IMR-90 (cell line): Measurements from ENCODE around the gene CATSPERZ. TPM values are rescaled to one million over a fixed set of nuclear protein-coding genes. Genes with fewer than 3 reads are reported as not detected.

Experiments
- ATAC-seq: fragments of 200-7000 bp; cut with Tn5 transposase; 2 replicates; pipeline ENCODE4 v1.9.1; 2020; ENCODE audit warnings: low read depth, mild to moderate bottlenecking, moderate library complexity
- BruUV-seq: library from RNA; stranded (reverse); fragments of 400-500 nt; replicated peaks from 2 replicates; lab custom pipeline; 2021; lab: Mats Ljungman, UMichigan
- CTCF ChIA-PET: fragments of 300-600 bp; formaldehyde crosslinking; extraction: SDS; loops from one replicate; lab custom pipeline; 2021; ENCODE audit warnings: antibody characterized with exemption; lab: Yijun Ruan, JAX
- POLR2A ChIA-PET: fragments of 300-600 bp; sonication (Branson Sonifier 250); formaldehyde crosslinking; loops from one replicate; lab custom pipeline; 2022; ENCODE audit warnings: antibody characterized with exemption; ENCODE audit not compliant: unreplicated experiment; lab: Charles Lee
- DNase-seq: peaks from one replicate; pipeline ENCODE4 v3.0.0; 2013
- H2AFZ ChIP-seq: replicated peaks from 2 replicates; pipeline ENCODE3; 2013; ENCODE audit warnings: low read length, mild to moderate bottlenecking; ENCODE audit not compliant: poor library complexity
- H2AK5ac ChIP-seq: 2 replicates; pipeline ENCODE4 v1.6.1; 2013; ENCODE audit warnings: low read depth, low read length, inconsistent platforms
- H2AK9ac ChIP-seq: replicated peaks from 2 replicates; pipeline ENCODE3; 2013; ENCODE audit warnings: mild to moderate bottlenecking, low read depth, low read length, moderate library complexity; ENCODE audit not compliant: poor library complexity
- H2BK120ac ChIP-seq: 2 replicates; pipeline ENCODE4 v1.6.1; 2013; ENCODE audit warnings: low read depth, low read length, inconsistent platforms
- H2BK15ac ChIP-seq: 3 replicates; pipeline ENCODE4 v1.6.1; 2013; ENCODE audit warnings: low read depth, low read length, inconsistent platforms
- H2BK20ac ChIP-seq: 2 replicates; pipeline ENCODE4 v1.6.1; 2013; ENCODE audit warnings: low read depth, mild to moderate bottlenecking, inconsistent platforms, low read length, moderate library complexity
- H2BK5ac ChIP-seq: 2 replicates; pipeline ENCODE4 v1.6.1; 2013; ENCODE audit warnings: mild to moderate bottlenecking, low read depth, low read length, inconsistent platforms; ENCODE audit not compliant: poor library complexity, severe bottlenecking
- H3K14ac ChIP-seq: replicated peaks from 2 replicates; pipeline ENCODE4 v1.6.1; 2013; ENCODE audit warnings: low read depth, low read length, inconsistent platforms
- H3K18ac ChIP-seq: 2 replicates; pipeline ENCODE4 v1.6.1; 2013; ENCODE audit warnings: low read depth, low read length, control low read depth
- H3K23ac ChIP-seq: 2 replicates; pipeline ENCODE4 v1.6.1; 2013; ENCODE audit warnings: low read depth, low read length, inconsistent platforms
- H3K27ac ChIP-seq: 2 replicates; pipeline ENCODE4 v1.5.1; 2013; ENCODE audit warnings: mild to moderate bottlenecking, control low read depth, low read length; ENCODE audit not compliant: insufficient read depth
- H3K27me3 ChIP-seq: 2 replicates; pipeline ENCODE4 v1.6.1; 2013; ENCODE audit warnings: low read length; ENCODE audit not compliant: control insufficient read depth, insufficient read depth
- H3K36me3 ChIP-seq: 2 replicates; pipeline ENCODE4 v1.6.1; 2013; ENCODE audit warnings: low read length, mixed read lengths; ENCODE audit not compliant: control insufficient read depth, insufficient read depth
- H3K4ac ChIP-seq: 2 replicates; pipeline ENCODE4 v1.6.1; 2013; ENCODE audit warnings: low read depth, low read length, inconsistent platforms
- H3K4me1 ChIP-seq: 2 replicates; pipeline ENCODE4 v1.6.1; 2013; ENCODE audit warnings: low read length, mixed read lengths; ENCODE audit not compliant: control insufficient read depth, insufficient read depth
- H3K4me2 ChIP-seq: 2 replicates; pipeline ENCODE4 v1.6.1; 2013; ENCODE audit warnings: low read depth, mild to moderate bottlenecking, control low read depth, low read length, moderate library complexity
- H3K4me3 ChIP-seq: 2 replicates; pipeline ENCODE4 v1.5.1; 2013; ENCODE audit warnings: low read depth, mild to moderate bottlenecking, control low read depth, low read length, moderate library complexity; ENCODE audit not compliant: insufficient read depth
- H3K56ac ChIP-seq: 2 replicates; pipeline ENCODE4 v1.6.1; 2013; ENCODE audit warnings: low read length, inconsistent platforms; ENCODE audit not compliant: insufficient read depth; ENCODE audit errors: extremely low read depth
- H3K79me1 ChIP-seq, 2 experiments: 2 replicates each; pipeline ENCODE4 v1.6.1; 2013; ENCODE audit warnings: low read length in 2 of 2, inconsistent platforms in 1 of 2, low read depth in 1 of 2
- H3K9ac ChIP-seq: 2 replicates; pipeline ENCODE4 v1.6.1; 2013; ENCODE audit warnings: low read depth, low read length, control low read depth
- H3K9me1 ChIP-seq: 2 replicates; pipeline ENCODE4 v1.6.1; 2013; ENCODE audit warnings: low read length, inconsistent platforms; ENCODE audit not compliant: insufficient read depth
- H3K9me3 ChIP-seq: 2 replicates; pipeline ENCODE4 v1.6.1; 2013; ENCODE audit warnings: low read length; ENCODE audit not compliant: control insufficient read depth, insufficient read depth
- H4K20me1 ChIP-seq: 2 replicates; pipeline ENCODE4 v1.6.1; 2013; ENCODE audit warnings: low read length, inconsistent platforms; ENCODE audit not compliant: insufficient read depth
- H4K5ac ChIP-seq: 2 replicates; pipeline ENCODE4 v1.6.1; 2013; ENCODE audit warnings: mild to moderate bottlenecking, low read depth, low read length, control low read depth
- H4K8ac ChIP-seq, 2 experiments: 2 replicates each; pipeline ENCODE4 v1.6.1; 2013; ENCODE audit warnings: low read depth in 2 of 2, low read length in 2 of 2, control low read depth in 1 of 2, inconsistent platforms in 1 of 2
- H4K91ac ChIP-seq: 2 replicates; pipeline ENCODE4 v1.6.1; 2013; ENCODE audit warnings: low read depth, low read length, inconsistent platforms; ENCODE audit not compliant: insufficient read depth
- CEBPB ChIP-seq: IDR thresholded peaks from 2 replicates; pipeline ENCODE4 v1.6.1; 2012; ENCODE audit warnings: low read depth, low read length, improper control_type of control experiment
- ELK1 ChIP-seq: fragments of 150-350 bp; IDR thresholded peaks from 2 replicates; pipeline ENCODE4 v1.6.1; 2016; ENCODE audit warnings: low read depth, mild to moderate bottlenecking, low read length, moderate library complexity, borderline replicate concordance
- FOS ChIP-seq: fragments of 150-350 bp; IDR thresholded peaks from 2 replicates; pipeline ENCODE4 v1.6.1; 2016; ENCODE audit warnings: low read depth, low read length
- MAFK ChIP-seq: IDR thresholded peaks from 2 replicates; pipeline ENCODE4 v1.6.1; 2012; ENCODE audit warnings: low read depth, low read length, improper control_type of control experiment
- MAZ ChIP-seq: IDR thresholded peaks from 2 replicates; pipeline ENCODE4 v1.6.1; 2012; ENCODE audit warnings: low read depth, mild to moderate bottlenecking, low read length, improper control_type of control experiment, moderate library complexity, borderline replicate concordance
- RAD21 ChIP-seq: IDR thresholded peaks from 2 replicates; pipeline ENCODE4 v1.6.1; 2012; ENCODE audit warnings: low read length, improper control_type of control experiment
- WGBS, 2 experiments: methylation state at CpG; one replicate each; pipeline versions ENCODE4 v1.1.5 to v1.1.7; 2013; ENCODE audit warnings: missing lambda C conversion rate in 2 of 2; ENCODE audit not compliant: insufficient read length in 1 of 2; ENCODE audit errors: extremely low coverage in 2 of 2; 5-methylcytosine and 5-hydroxymethylcytosine counted together
- dilution Hi-C: fragments of 300-500 bp; cut with HindIII; formaldehyde crosslinking; loops from one replicate; pipeline ENCODE4 v1.14.3; 2018; ENCODE audit warnings: low sequenced_read_pairs; ENCODE audit not compliant: unreplicated experiment
- in situ Hi-C: fragments of 300-500 bp; cut with MboI; formaldehyde crosslinking; loops from 3 replicates; pipeline ENCODE4 v1.14.3; 2019; ENCODE audit warnings: low sequenced_read_pairs, inconsistent platforms, mixed read lengths
- intact Hi-C: fragments of 100-400 bp; cut with micrococcal nuclease; formaldehyde crosslinking; loops from 2 replicates; pipeline ENCODE4 v1.10.0; 2022
- polyA plus RNA-seq, 3 experiments: library from polyadenylated mRNA; depleted of rRNA; stranded (reverse); fragments of >200 nt; gene quantifications; 2 replicates each; pipeline ENCODE4 v1.2.3, GENCODE V29; 2012; ENCODE audit warnings: low replicate concordance in 1 of 3
- total RNA-seq: library from RNA; depleted of rRNA; stranded (reverse); fragments of >200 nt; gene quantifications from 2 replicates; pipeline ENCODE4 v1.2.3, GENCODE V29; 2012
- TF ChIP-seq, protein P1 (sequence below): fragments of 150-350 bp; IDR thresholded peaks from 2 replicates; pipeline ENCODE4 v1.6.1; 2017; ENCODE audit warnings: mild to moderate bottlenecking, antibody characterized with exemption, low read length, low read depth
- TF ChIP-seq, protein P2 (sequence below): conservative IDR thresholded peaks from 2 replicates; pipeline ENCODE4 v1.5.1; 2012; ENCODE audit warnings: mild to moderate bottlenecking, low read depth, low read length, improper control_type of control experiment

Gene CATSPERZ
- total and polyA plus RNA-seq, 2 of the 4 experiments (the other 2 are of a cell fraction) = not detected

DNA sequence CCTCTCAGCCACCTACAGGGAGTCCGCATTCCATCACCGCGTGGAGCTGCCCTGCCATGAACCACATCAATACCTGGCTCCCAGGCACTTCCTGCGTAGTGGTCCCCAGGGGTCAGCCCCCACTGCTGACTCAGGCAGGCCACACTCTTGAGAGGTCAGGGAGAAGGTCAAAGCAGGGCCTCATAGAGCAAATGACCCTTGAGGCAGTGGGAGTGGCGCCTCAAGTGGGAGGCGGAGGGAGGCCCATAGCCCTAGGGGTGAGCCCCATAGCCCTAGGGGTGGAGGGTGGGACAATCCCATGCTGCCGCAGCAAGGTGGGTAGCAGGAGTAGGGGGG is 22.7 kb downstream of the CATSPERZ start:
- 0 out of 2 replicates have a peak, but pooled peaks cover 2% of the 10 kb centered on the region for H3K9me3 ChIP-seq
- ATAC-seq (no peak), DNase-seq (no peak)
- H2BK15ac ChIP-seq = no peak overlapping the region
- no peak overlapping the region for H2AFZ ChIP-seq
- POLR2A ChIA-PET = no interaction called here
- H3K36me3 ChIP-seq = peaks cover 22% of the 10 kb centered on the region
- H3K4me3 ChIP-seq = no peak overlapping the region
- no peak overlapping the region for H3K18ac ChIP-seq
- dilution Hi-C loops = no loop called here
- H3K79me1 ChIP-seq = peaks cover 7 to 25% of the 10 kb centered on the region in 2 experiments
- H2BK20ac ChIP-seq = no peak overlapping the region
- no peak overlapping the region for H2AK5ac ChIP-seq
- H4K91ac ChIP-seq = no peak overlapping the region
- in situ Hi-C loops = no loop called here
- H3K23ac ChIP-seq = no peak overlapping the region
- peak overlapping the region; percentile 16 for H2BK5ac ChIP-seq
- no peaks in the 10 kb centered on the region; the same call in 1 of the 2 replicates for H4K20me1 ChIP-seq
- 100% methylated on average over 2 of the region's 7 CpGs; no CpG with 5 or more reads in 1 of the 2 experiments for WGBS, 2 experiments
- H3K4me1 ChIP-seq = peaks cover 10% of the 10 kb centered on the region
- no peak overlapping the region for H4K8ac ChIP-seq
- H3K4ac ChIP-seq = no peak overlapping the region
- H4K5ac ChIP-seq = no peak overlapping the region
- no TSS peak for BruUV-seq
- H3K9ac ChIP-seq = no peak overlapping the region
- H3K4me2 ChIP-seq = no peak overlapping the region
- H3K27me3 ChIP-seq = no peaks in the 10 kb centered on the region; the same call in 1 of the 2 replicates
- no peak overlapping the region for H3K14ac ChIP-seq
- no peak for TF ChIP-seq MAFK
- no peak for TF ChIP-seq MAZ
- no peak for TF ChIP-seq FOS
- TF ChIP-seq, protein P1, sequence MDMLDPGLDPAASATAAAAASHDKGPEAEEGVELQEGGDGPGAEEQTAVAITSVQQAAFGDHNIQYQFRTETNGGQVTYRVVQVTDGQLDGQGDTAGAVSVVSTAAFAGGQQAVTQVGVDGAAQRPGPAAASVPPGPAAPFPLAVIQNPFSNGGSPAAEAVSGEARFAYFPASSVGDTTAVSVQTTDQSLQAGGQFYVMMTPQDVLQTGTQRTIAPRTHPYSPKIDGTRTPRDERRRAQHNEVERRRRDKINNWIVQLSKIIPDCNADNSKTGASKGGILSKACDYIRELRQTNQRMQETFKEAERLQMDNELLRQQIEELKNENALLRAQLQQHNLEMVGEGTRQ = no peak
- no peak for TF ChIP-seq ELK1
- TF ChIP-seq, protein P2, sequence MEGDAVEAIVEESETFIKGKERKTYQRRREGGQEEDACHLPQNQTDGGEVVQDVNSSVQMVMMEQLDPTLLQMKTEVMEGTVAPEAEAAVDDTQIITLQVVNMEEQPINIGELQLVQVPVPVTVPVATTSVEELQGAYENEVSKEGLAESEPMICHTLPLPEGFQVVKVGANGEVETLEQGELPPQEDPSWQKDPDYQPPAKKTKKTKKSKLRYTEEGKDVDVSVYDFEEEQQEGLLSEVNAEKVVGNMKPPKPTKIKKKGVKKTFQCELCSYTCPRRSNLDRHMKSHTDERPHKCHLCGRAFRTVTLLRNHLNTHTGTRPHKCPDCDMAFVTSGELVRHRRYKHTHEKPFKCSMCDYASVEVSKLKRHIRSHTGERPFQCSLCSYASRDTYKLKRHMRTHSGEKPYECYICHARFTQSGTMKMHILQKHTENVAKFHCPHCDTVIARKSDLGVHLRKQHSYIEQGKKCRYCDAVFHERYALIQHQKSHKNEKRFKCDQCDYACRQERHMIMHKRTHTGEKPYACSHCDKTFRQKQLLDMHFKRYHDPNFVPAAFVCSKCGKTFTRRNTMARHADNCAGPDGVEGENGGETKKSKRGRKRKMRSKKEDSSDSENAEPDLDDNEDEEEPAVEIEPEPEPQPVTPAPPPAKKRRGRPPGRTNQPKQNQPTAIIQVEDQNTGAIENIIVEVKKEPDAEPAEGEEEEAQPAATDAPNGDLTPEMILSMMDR = no peak
- no peak for TF ChIP-seq CEBPB
- no peak for TF ChIP-seq RAD21
- H2AK9ac ChIP-seq = peak overlapping the region; percentile 23
- no peak overlapping the region for H2BK120ac ChIP-seq
- H3K9me1 ChIP-seq = peaks cover 14% of the 10 kb centered on the region
- CTCF ChIA-PET = interaction anchor here (1.5 kb wide), 1 partner anchor 9 kb away, joined by 4 read pairs; no protein-coding TSS in a partner anchor
- no peak overlapping the region for H3K56ac ChIP-seq
- H3K27ac ChIP-seq = no peak overlapping the region
- intact Hi-C loops = no loop called here
